Smooth muscle cell (in vitro differentiated cells): Measurements from ENCODE around the gene TIMMDC1. TPM values are rescaled to one million over a fixed set of nuclear protein-coding genes. Genes with fewer than 3 reads are reported as not detected.
"Not testable (repeated sequence)": the region's sequence is repeated elsewhere in the genome, so short reads cannot be mapped to it uniquely, and the experiment has no call there.

Source experiments
- DNase-seq: peaks from one replicate; lab custom pipeline; 2025; ENCODE audit not compliant: unreplicated experiment; lab: John Stamatoyannopoulos, UW
- H2AFZ ChIP-seq: fragments of 200-600 bp; sonication (generic); 2 replicates; pipeline ENCODE4 v1.6.0; 2016; ENCODE audit warnings: antibody characterized with exemption, low read depth, mild to moderate bottlenecking
- H3F3A ChIP-seq: fragments of 200-600 bp; sonication (generic); 2 replicates; pipeline ENCODE4 v1.6.0; 2017; ENCODE audit warnings: antibody characterized with exemption, low read depth
- H3K27ac ChIP-seq: fragments of 200-600 bp; sonication (generic); 2 replicates; pipeline ENCODE4 v1.5.1; 2016; ENCODE audit warnings: low read depth, mild to moderate bottlenecking
- H3K27me3 ChIP-seq: fragments of 200-600 bp; sonication (generic); 2 replicates; pipeline ENCODE4 v1.6.1; 2016; ENCODE audit warnings: low read depth, mild to moderate bottlenecking
- H3K36me3 ChIP-seq: fragments of 200-600 bp; sonication (generic); 2 replicates; pipeline ENCODE4 v1.5.1; 2016; ENCODE audit warnings: low read depth
- H3K4me1 ChIP-seq: fragments of 200-600 bp; sonication (generic); 2 replicates; pipeline ENCODE4 v1.5.1; 2016; ENCODE audit warnings: low read depth
- H3K4me2 ChIP-seq: fragments of 200-600 bp; sonication (generic); 2 replicates; pipeline ENCODE4 v1.6.0; 2016; ENCODE audit warnings: mild to moderate bottlenecking
- H3K4me3 ChIP-seq: fragments of 200-600 bp; sonication (generic); 2 replicates; pipeline ENCODE4 v1.5.1; 2016; ENCODE audit warnings: mild to moderate bottlenecking
- H3K79me2 ChIP-seq: fragments of 200-600 bp; sonication (generic); 2 replicates; pipeline ENCODE4 v1.6.0; 2016; ENCODE audit warnings: low read depth, mild to moderate bottlenecking
- H3K9ac ChIP-seq: fragments of 200-600 bp; sonication (generic); 2 replicates; pipeline ENCODE4 v1.6.0; 2016; ENCODE audit warnings: low read depth
- H3K9me3 ChIP-seq: fragments of 200-600 bp; sonication (generic); replicated peaks from 2 replicates; pipeline ENCODE4 v1.5.1; 2016; ENCODE audit warnings: low read depth
- H4K20me1 ChIP-seq: fragments of 200-600 bp; sonication (generic); 2 replicates; pipeline ENCODE4 v1.6.0; 2016; ENCODE audit warnings: low read depth
- WGBS: methylation state at CpG from one replicate; pipeline ENCODE4 v1.1.7; 2016; ENCODE audit warnings: low lambda C conversion rate; 5-methylcytosine and 5-hydroxymethylcytosine counted together
- polyA plus RNA-seq: library from polyadenylated mRNA; unstranded; fragments of >200 nt; fragmentation: Nextera tagmentation; extraction: Ambion mirVana; gene quantifications from 2 replicates; pipeline ENCODE4 v1.2.1, GENCODE V29; 2016
- total RNA-seq: library from RNA; depleted of rRNA; stranded (reverse); fragments of >200 nt; gene quantifications from 2 replicates; pipeline ENCODE4 v1.2.3, GENCODE V29; 2014
- TF ChIP-seq, protein P1 (sequence below): fragments of 200-600 bp; sonication (generic); IDR thresholded peaks from 2 replicates; pipeline ENCODE4 v1.5.1; 2017; ENCODE audit warnings: borderline replicate concordance, mild to moderate bottlenecking, antibody characterized with exemption; ENCODE audit not compliant: insufficient read depth, poor library complexity, severe bottlenecking

TIMMDC1 gene
- total and polyA plus RNA-seq, 2 experiments from 2014 or later = 83.8 to 156 TPM

DNA sequence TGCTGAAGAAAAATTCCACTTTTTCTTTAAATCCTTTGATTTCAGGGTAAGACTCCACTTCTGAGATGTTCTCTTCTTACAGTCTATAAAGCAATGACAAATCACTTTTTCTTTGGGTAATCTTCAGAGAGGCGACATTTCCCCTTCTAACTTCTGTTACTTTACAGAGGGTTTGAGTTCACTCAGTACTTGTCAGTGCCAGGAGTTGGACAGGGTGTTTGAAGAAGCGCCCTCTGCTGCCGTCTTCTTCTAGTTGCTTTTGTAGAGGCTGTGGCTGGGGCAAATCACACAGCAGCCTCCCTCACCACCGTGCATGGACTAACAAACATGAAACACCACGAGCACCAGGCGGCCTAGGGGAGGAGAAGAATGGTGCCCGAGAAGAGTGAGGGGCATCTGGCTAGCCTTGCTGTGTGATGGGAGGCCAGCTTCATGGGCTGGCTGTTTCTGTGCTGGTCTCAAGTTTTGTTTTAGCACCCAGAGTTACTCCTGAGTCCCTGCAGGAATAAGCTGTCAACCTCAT, 61.2 kb downstream of the TIMMDC1 start, which contains the start of gene CD80:
Gene CD80 (minus strand): TSS at position 174 of the 523 bp plus-strand sequence. CDS start 1,886 bp downstream, outside the sequence.
- H3K27me3 ChIP-seq = no peaks in the 10 kb centered on the region
- H3K4me3 ChIP-seq = no peak within 1 kb of the TSS
- no peak within 1 kb of the TSS for H3K9ac ChIP-seq
- H3K4me1 ChIP-seq = no peaks in the 10 kb centered on the region
- H3K79me2 ChIP-seq = no peaks in the 10 kb centered on the region
- no peak within 1 kb of the TSS for H3K4me2 ChIP-seq
- H3K27ac ChIP-seq = no peak within 1 kb of the TSS
- 21% methylated on average over 7 of the region's 7 CpGs for WGBS
- H4K20me1 ChIP-seq = no peaks in the 10 kb centered on the region
- peak within 1 kb of the TSS; percentile 12 for H2AFZ ChIP-seq
- no peak for DNase-seq
- H3K9me3 ChIP-seq = no peaks in the 10 kb centered on the region
- H3F3A ChIP-seq = no peaks in the 10 kb centered on the region
- no peaks in the 10 kb centered on the region for H3K36me3 ChIP-seq
- TF ChIP-seq, protein P1, sequence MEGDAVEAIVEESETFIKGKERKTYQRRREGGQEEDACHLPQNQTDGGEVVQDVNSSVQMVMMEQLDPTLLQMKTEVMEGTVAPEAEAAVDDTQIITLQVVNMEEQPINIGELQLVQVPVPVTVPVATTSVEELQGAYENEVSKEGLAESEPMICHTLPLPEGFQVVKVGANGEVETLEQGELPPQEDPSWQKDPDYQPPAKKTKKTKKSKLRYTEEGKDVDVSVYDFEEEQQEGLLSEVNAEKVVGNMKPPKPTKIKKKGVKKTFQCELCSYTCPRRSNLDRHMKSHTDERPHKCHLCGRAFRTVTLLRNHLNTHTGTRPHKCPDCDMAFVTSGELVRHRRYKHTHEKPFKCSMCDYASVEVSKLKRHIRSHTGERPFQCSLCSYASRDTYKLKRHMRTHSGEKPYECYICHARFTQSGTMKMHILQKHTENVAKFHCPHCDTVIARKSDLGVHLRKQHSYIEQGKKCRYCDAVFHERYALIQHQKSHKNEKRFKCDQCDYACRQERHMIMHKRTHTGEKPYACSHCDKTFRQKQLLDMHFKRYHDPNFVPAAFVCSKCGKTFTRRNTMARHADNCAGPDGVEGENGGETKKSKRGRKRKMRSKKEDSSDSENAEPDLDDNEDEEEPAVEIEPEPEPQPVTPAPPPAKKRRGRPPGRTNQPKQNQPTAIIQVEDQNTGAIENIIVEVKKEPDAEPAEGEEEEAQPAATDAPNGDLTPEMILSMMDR = no peak

DNA sequence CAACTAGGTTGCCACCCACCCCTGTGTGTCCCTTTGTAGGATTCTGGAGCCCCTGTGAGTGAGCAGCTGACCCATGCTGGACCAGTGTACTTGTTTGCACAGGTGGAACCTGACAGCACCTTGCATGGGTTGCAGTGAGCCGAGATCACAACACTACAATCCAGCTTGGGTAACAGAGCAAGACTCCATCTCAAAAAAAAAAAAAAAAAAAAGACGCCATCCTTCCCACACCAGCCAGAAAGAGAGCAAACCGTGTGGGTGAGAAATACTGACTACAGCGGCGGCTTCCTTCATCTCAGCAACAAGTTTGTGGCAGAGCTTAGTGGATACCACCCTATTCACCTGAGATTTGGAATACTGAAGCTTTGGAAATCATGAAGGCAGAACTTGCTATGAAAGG, 61.8 kb downstream of the TIMMDC1 start:
- Histone ChIP-seq H3K9me3 (no peaks in the 10 kb centered on the region), H3K4me1 (no peaks in the 10 kb centered on the region), H3K4me3 (no peak overlapping the region), H3F3A (no peaks in the 10 kb centered on the region), H3K36me3 (no peaks in the 10 kb centered on the region), H3K9ac (no peak overlapping the region), H3K27me3 (no peaks in the 10 kb centered on the region), H2AFZ (no peak overlapping the region), H4K20me1 (no peaks in the 10 kb centered on the region), H3K27ac (no peak overlapping the region), H3K4me2 (no peak overlapping the region), H3K79me2 (no peaks in the 10 kb centered on the region)
- 96% methylated on average over 4 of the region's 5 CpGs for WGBS
- TF ChIP-seq, protein P1 = no peak
- no peak for DNase-seq

DNA sequence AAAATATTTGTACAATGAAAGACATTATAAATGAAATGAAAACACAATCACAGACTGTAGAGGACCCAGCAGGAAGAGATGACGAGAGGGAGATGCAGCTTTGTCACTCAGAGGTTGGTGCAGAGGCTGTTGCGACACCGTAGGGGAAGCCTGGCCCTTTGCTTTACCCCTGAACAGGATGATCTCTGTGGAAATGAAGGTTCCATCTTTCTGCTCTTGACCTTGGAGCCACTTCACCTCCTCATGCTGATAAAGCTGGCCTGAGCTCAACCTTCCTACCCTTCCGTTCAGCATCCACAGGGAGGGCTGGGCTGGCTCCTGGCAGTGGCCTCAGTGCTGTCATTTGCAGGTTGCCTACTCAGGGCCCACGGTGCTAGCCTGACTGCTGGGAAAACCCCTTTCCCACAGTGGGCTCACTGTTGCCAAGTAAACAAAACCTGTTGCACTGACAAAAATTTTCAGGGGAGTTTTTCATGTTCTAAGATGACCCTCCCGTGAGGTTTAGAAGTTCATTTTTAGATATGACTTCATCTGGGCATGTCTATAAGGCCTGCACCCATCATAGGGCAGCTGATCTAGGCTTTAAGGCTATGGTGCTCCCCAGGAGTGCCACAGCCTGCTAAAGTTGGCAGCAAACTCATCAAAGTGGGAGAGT, 64.1 kb downstream of the TIMMDC1 start:
- Histone ChIP-seq H3K9ac (no peak overlapping the region), H2AFZ (no peak overlapping the region), H3K4me2 (no peak overlapping the region), H3K4me3 (no peak overlapping the region), H3K27me3 (no peaks in the 10 kb centered on the region), H3K27ac (no peak overlapping the region), H3K4me1 (no peaks in the 10 kb centered on the region), H3K9me3 (no peaks in the 10 kb centered on the region), H3F3A (no peaks in the 10 kb centered on the region), H3K79me2 (no peaks in the 10 kb centered on the region), H3K36me3 (no peaks in the 10 kb centered on the region), H4K20me1 (no peaks in the 10 kb centered on the region)
- no peak for DNase-seq
- WGBS = 89% methylated on average over 6 of the region's 6 CpGs
- TF ChIP-seq, protein P1 = no peak

DNA sequence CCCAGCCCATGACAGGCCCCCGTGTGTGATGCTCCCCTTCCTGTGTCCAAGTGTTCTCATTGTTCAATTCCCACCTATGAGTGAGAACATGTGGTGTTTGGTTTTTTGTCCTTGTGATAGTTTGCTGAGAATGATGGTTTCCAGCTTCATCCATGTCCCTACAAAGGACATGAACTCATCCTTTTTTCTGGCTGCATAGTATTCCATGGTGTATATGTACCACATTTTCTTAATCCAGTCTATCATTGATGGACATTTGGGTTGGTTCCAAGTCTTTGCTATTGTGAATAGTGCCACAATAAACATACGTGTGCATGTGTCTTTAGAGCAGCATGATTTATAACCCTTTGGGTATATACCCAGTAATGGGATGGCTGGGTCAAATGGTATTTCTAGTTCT, 65.0 kb downstream of the TIMMDC1 start:
- H3K27ac ChIP-seq, DNase-seq: not testable (repeated sequence)
- WGBS = 91% methylated on average over 1 of the region's 2 CpGs

More for the DNA sequence above, 65.0 kb downstream of the TIMMDC1 start:
- not testable (repeated sequence) for H3K27me3 ChIP-seq, H3K79me2 ChIP-seq, H3K9me3 ChIP-seq, H3K4me2 ChIP-seq, H3K4me3 ChIP-seq, H2AFZ ChIP-seq, H4K20me1 ChIP-seq, H3K9ac ChIP-seq, H3K4me1 ChIP-seq, H3K36me3 ChIP-seq, H3F3A ChIP-seq
